ENCODE measurements around the gene ZNF497.

- TF ChIP-seq CTCF (conservative IDR thresholded peaks at IDR 0.05; ENCODE audit: low read depth, low read length) (no peak), EZH2 (IDR thresholded peaks at IDR 0.05; ENCODE audit: borderline replicate concordance, low read depth, low read length, poor library complexity, severe bottlenecking) (no peak)
Measured at GRCh38 chr19:58325311-58326022, 37.1 kb downstream of the ZNF497 start.
